Germinal center (tissue), 1 donor: ENCODE measurements around the gene LPIN1.
"Not testable (repeated sequence)": the region's sequence is repeated elsewhere in the genome, so short reads cannot be mapped to it uniquely, and the experiment has no call there.

Experiments used
- DNase-seq: peaks from one replicate; pipeline ENCODE4 v3.0.0; 2012; ENCODE audit warnings: mixed read lengths, low spot score

Gene LPIN1

DNA sequence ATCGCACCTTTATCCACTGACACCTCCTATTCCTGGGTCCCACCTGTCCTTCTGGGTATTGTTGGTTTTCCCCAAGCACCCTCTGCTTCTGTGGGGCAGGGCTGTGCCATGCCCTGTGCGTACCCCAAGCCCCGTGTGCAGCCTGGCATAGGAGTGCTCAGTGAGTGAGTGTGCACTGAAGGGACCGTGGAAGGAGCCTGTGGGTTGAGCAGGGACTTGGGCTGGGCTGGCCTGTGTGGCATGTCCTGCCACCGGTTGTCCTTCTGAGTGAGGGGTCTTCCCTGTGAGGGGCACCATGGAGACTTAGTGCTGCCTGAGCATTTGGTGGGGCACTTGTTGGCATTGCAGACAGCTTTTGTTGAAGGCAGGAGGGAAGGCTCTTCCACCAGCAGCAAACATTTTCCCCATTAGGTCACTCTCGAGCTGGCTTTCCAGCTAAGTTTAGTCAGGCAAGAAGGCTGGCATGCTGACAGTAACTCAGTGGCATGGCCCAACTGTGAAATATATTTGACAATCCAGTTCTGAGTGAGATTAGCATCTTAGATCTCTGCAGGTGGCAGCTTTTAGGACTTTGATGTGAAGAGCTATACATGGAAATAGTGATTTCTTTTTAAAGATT is 64.7 kb downstream of the LPIN1 start:
- no peak for DNase-seq

- DNase-seq = no peak
These were observed 66.2 kb downstream of the LPIN1 start for GRCh38 chr2:11812466-11813248.

- not testable (repeated sequence) for DNase-seq
These were observed 66.9 kb downstream of the LPIN1 start for GRCh38 chr2:11813345-11813744.

GRCh38 chr2:11813951-11814350 is 67.5 kb downstream of the LPIN1 start:
- no peak for DNase-seq

DNA sequence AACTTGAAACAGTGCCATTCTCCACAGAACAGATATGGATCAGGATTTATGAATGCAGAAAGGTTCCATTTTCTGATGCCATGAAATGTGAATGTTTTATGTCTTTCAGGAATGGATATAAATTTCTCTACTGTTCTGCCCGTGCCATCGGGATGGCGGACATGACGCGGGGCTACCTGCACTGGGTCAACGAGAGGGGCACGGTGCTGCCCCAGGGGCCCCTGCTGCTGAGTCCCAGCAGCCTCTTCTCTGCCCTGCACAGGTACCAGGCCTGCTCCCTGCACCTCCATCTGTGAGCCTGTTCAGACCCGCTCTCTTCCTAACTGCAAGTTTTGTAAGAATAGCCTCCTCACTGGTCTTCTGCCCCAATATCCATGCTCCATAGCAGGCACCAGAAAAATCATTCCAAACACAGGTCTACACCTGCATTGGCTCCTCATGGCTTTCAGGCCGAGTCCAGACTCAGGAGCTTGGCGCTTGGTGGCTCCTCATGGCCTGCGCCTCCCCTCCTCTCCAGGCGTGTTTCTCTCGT is 68.6 kb downstream of the LPIN1 start:
- DNase-seq = no peak

DNA sequence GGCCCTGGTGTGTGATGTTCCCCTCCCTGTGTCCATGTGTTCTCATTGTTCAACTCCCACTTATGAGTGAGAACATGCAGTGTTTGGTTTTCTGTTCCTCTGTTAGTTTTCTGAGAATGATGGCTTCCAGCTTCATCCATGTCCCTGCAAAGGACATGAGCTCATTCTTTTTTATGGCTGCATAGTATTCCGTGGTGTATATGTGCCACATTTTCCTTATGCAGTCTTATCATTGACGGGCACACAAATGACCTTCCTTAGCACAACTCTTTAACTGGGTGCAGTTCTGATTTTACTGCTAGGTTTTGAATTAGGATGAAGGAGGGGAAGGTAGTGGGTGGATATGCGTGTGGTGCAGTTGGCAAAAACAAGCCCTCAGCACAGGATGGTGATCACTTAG is 70.5 kb downstream of the LPIN1 start:
- not testable (repeated sequence) for DNase-seq

DNA sequence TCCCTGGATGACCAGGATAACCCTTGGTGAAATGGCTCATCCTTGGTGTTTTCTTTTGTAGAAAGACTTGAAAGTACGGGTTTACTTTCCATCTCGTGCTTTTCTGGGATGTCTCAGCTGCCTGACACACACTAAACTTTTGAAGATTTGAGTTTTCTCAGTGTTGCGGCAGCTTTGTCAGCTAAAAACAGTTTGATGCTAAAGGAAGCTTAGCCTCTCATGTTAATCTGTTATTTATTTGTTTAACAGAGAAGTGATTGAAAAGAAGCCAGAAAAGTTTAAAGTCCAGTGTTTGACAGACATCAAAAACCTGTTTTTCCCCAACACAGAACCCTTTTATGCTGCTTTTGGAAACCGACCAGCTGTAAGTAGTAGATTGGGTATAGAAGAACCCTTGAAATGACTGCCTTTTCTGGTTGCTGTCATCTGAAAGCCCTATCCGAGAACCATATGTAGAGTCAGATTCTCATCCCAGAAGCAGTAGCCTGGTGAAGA is 72.8 kb downstream of the LPIN1 start:
- DNase-seq = no peak

DNA sequence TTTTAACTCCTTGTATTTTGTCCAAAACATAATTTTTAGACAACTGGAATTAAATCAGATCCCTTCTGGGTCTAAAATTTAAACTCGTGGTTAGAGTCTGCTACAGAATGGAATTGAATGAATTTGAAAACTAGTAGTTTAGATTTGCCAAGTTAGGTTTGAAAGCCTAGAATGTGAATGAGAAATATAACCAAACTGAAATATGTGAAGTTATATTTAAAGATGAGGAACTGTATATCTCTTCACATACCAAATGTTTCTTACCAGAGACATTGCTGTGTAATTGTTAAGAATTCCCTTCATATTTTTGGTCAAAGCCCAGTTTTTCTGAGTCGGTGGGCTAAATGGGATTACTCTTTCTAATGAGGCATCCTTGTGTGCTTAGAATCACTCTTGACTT is 74.2 kb downstream of the LPIN1 start:
- no peak for DNase-seq

DNA sequence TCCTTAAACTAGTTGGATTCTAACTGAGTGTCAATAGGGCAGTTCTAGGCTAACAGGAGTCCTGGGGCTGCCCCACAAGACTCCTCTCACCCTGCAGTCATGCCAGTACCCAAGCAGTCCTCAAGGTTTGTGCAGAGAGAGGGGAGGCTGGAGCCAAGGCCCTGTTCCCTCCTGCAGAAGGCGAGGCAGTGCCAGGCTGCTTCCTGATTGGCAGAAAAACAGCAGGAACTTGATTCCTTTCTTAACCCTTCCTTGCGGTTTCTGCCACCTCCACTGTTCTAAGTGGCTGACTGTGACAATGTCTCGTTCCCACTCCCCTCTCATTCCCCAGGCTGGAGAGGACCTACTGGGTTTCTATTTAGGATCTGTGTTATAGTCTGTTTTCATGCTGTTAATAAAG is 75.3 kb downstream of the LPIN1 start:
- DNase-seq = no peak

DNA sequence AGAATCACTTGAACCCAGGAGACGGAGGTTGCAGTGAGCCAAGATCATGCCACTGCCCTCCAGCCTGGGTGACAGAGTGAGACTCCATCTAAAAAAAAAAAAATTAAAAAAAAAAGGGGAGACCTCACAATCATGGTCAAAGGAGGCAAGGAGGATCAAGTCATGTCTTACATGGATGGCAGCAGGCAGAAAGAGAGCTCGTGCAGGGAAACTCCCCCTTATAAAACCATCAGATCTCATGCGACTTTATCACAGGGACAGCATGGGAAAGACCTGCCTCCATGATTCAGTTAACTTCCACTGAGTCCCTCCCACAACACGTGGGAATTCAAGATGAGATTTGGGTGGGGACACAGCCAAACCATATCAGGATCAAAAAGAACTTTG is 75.9 kb downstream of the LPIN1 start:
- not testable (repeated sequence) for DNase-seq

- no peak for DNase-seq
These were observed 76.5 kb downstream of the LPIN1 start for GRCh38 chr2:11822746-11823451.

DNA sequence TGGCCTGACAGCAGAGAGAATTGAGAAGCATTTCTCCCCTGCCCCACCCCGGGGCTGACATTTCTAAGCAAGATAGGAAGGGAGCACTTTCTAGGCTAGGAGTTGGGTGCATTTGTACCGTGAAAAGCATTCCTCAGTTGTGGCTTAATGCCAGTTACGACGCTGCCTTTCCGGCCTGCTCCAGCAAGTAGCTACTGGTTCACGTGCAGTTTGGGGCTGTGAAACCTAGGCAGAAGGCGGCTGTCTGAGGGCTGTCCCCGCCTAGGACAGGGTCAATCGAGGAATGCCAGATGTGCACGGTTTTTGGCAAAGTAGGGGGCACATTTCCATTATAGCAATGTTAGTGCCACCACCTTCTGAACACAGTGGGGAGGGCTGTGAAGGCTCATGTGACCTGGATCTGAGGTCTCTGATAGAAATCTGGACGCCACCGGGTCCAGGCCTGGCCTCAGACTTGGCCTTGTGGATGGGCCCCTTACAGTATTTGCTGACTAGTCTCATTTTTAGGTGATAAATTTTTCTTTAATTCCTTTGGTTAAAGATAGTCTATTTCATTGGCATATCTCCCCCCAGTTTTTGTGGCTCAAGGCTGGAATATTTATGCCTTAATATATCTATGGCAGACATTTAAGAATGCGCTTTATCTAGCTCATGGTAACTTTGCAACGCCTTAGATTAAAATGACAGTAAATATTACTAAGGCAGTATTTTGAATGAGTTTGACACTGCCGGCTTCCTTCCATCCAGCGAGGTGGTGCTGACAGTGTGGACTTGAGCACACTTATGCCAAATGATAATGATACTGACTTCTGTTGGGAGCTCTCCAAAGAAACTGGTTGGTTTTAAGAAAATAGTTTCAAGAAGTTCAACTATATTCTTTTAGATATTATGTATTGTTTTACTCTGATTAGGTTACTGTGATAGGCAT is 78.7 kb downstream of the LPIN1 start:
- no peak for DNase-seq

- no peak for DNase-seq
These were observed 81.1 kb downstream of the LPIN1 start for GRCh38 chr2:11827547-11827946.

GRCh38 chr2:11828933-11829323 is 82.5 kb downstream of the LPIN1 start:
- no peak for DNase-seq

DNA sequence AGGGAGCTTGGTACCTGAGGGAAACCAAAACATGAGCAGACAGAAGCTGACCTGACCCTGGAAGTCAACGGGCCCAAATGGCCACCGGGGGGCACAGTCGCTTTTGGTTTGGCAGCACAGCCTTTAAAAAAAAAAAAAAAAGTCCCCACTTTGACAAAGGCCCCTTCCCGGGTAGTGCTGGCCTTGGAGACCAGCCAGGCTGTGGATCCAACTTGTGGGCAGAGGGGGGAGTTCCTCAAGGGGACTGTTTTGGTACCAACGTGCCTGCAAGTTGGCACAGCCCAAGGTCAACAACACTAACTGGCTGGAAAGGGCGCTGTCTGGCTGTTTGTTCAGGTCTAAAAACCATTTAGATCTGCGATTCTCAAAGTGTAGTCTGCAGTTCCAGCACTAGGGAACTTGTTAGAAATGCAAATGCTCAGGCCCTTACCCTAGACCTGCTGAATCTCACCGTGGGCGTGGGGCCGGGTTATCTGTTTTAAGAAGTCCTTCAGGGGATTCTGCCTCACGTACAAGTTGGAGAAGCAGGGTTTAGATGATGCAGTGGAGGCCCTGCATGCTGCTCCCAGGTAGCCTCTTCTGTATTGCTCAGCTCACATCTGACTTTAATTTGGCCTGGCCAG is 83.0 kb downstream of the LPIN1 start:
- DNase-seq = peak; percentile 80

DNA sequence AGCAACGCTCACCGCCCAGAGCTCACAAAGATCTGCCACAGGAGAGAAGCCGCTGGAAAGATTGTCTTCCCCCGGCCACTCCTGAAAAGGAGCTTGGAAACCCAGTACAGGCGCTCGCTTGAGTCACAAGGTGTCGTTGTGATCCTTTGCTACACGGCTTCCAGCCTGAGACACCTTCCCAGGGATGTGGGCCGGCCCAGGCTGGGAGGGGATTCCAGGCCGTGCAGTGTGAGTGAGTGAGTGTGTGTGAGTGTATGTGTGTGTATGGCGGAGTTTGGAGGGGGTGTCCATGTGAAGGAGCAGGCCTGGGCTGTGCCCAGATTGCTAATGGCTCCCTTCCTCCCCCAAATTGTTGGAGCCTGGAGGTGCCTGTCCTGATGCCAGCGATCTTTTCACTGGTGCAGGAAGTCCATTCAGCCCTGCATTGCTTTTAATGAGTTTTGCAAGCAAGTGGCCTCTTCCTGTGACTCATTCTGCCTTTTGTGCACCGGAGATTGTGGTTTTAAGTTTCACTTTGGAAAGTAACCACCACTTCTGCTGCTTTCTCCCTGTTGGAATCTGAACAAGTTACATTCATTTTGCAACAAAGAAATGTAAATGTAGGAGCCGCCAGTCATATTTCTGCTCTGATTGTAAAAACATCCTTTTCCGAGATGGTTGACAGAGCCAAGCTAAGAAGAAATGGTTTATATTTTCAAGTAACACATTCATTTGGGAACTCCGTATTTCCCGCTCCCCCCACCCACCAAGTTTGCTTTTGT is 83.7 kb downstream of the LPIN1 start:
- DNase-seq = peak; percentile 41

GRCh38 chr2:11830708-11831301 is 84.4 kb downstream of the LPIN1 start:
- DNase-seq = no peak

DNA sequence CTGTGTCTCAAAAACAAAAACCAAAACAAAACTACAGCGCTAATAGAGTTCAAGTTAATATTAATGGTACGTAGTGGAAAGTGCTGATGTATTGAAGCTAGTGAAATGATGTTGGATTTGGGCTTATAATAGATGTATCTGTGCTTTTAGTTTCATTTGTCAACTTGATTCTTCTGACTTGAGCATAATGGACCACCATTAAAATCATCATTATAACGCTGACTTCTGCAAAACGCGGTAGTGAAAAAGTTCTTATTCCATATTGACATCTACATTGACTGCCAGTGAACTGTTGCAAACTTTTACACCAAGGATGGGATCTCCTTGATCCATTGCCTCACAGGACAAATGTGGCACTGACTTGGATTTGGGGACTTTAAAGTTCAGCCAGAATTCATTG is 85.0 kb downstream of the LPIN1 start:
- no peak for DNase-seq

DNA sequence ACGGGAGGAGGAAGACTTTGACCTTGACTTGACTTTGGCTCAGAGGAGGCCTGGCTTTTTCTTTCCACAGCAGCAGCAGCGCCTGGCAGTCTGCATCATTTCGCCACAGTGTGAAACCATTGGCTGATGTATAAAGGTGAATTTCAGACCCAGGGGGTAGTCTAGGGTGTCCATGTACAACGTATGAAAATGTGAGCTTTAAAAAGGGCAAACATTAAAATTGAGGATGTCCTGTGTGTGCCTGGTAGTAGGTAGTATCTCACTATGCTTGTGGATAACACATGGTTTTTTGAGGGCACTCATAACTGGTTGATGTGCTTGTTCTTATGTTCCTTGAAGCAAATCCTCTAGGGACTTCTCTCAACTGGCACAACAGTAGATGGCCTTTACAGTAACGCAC is 86.1 kb downstream of the LPIN1 start:
- DNase-seq = peak; percentile 78

- DNase-seq = peak; percentile 52
These were observed 87.2 kb downstream of the LPIN1 start for GRCh38 chr2:11833601-11834000.
